Measurements from ENCODE around the gene LRRFIP1.
"Not testable (repeated sequence)": the region's sequence is repeated elsewhere in the genome, so short reads cannot be mapped to it uniquely, and the experiment has no call there.

Gene LRRFIP1

DNA sequence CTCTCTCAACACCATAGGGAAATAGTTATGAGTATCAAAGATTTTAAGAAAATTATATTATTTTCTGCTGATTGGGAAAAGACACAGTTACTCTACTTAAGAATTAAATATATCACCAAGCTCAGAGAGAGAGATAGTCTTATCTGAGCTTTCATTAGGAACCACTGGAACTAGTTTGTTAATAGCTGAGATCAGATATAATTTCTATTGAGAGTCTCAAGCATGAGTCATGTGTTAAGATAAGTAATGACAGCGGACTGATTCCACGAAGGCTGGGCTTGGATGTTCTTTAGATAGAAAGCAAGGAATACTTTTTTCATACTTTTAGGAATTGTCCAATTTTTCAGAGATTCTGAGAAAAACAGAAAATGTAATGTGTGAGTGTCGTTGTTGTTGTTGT lies 126.8 kb downstream of the LRRFIP1 start:
- no peak for DNase-seq

DNA sequence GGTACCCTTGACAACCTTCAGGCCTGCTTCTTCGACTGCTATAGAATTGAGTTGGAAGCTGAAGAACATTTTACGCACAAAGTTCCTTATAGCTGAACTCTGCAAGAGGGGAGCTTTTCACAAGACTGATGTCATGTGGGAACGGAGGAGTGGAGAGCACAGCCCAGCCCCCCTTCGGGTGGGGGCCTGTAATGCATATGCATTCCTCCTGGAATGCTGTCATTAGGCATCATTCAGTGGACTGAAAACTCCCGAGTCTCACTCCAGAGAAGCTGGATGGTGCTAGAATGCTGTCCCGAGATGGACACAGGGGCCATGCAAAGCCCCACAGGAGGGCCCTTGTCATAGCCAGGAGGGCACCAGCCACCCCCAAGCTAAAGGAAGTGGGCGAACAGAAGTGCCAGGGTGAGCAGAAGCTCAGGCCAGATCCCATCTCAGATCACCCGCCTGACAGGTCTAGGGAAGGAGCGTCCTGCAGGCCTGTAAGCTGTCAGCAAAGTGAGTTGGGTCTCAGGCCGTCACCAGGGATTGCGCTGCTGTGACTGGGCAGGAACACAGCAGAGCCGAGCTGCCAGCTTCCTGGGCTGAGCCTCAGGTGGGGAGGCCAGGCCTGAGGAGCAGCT lies 127.3 kb downstream of the LRRFIP1 start:
- no peak for DNase-seq

DNA sequence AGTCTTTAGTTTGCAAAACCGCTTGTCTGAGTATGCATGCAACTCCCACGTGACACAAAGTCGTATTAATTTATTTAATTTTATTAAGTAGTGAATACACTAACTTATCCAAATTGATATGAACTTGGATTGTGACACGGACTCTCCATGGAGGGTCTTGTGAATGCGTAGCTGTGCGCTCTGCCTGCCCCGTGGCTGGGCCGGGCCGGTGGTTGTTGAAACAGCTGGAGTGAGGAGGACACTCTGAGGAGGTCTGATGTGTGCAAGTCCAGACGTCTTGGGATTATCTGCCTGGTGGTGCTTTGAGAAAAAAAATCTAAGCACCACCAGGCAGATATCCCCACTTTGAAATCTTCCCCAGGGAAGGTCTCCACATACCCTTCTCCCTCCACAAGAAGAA lies 130.2 kb downstream of the LRRFIP1 start:
- no peak for DNase-seq

DNA sequence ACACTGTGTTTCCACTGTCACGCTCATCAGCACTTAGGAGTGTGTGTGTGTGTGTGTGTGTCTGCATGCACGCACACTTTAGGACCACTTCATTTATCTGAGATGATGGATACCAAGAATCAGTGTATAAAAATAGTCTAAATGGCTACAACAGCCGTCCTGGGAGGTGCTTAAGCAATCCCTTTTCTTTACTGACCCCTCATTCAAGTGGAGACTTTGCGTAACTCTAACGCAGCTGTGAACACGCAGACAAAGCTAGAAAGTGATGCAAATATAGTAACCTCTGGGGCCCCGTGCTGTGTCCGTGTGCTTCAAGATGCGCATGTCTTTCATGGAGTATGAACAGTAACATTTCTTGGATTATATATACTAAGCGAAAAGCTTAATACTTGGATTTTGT lies 130.8 kb downstream of the LRRFIP1 start:
- DNase-seq = no peak

DNA sequence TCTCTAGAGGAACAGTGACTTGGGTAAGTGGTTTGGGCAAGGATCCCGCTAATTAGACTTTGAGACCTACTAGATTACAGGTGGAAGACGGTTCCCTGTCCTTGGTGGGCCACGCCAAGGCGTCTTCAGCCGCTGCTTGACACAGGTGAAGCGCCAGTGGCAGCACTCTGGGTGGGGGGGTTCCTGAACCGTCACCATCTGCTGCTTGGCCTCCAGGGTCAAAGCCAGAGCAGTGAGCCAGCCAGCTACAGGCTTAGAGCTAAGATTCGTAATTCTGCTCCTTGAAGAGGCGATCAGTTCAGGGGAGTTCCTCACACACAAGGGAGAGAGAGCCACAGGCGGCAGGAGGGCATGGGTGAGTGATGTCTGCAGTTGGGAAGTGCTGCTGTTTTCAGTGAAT lies 131.8 kb downstream of the LRRFIP1 start:
- DNase-seq = no peak

DNA sequence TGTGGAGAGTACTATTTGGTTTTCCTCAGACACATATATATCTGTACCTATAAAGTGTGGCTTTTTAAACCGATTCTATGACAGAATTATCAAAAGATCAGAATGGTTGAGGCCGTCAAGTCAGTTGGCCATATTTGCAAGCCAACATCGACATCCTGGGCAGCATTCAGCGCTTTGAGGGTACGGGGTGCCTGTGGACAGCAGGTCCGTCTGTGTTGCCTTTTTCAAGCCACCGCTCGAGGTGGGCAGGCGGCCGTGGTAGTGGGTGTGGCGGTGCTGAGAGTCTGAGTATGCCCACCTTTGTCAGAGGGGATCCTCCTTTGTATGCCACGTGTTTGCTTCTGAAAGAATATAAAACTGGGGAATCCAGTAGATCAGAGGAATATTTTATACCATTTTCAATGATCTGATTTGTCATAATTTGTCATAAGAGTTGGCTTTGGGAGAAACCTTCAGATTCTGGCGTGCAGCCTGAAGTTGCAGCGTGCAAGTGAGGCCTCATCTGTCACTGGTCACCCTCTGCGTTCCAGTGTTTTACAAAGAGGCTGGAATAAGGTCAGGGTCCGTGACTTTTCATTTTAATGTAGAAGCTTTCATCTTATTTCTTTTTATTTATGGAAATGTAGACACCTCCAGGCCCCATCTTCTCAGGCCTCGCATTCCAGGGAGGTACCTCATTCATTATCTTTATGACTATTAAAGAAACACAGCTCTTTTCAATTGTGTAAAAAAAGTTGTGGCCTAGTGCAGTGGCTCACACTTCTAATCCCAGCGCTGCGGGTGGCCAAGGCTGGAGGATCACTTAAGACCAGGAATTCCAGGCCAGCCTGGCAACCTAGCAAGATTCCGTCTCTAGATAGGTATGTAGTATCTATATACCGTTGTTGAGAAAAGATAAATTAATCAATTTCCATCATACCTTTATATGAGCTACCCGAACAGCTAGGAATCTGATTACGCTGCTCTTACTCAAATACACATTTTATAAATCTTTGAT lies 133.4 kb downstream of the LRRFIP1 start:
- no peak for DNase-seq

DNA sequence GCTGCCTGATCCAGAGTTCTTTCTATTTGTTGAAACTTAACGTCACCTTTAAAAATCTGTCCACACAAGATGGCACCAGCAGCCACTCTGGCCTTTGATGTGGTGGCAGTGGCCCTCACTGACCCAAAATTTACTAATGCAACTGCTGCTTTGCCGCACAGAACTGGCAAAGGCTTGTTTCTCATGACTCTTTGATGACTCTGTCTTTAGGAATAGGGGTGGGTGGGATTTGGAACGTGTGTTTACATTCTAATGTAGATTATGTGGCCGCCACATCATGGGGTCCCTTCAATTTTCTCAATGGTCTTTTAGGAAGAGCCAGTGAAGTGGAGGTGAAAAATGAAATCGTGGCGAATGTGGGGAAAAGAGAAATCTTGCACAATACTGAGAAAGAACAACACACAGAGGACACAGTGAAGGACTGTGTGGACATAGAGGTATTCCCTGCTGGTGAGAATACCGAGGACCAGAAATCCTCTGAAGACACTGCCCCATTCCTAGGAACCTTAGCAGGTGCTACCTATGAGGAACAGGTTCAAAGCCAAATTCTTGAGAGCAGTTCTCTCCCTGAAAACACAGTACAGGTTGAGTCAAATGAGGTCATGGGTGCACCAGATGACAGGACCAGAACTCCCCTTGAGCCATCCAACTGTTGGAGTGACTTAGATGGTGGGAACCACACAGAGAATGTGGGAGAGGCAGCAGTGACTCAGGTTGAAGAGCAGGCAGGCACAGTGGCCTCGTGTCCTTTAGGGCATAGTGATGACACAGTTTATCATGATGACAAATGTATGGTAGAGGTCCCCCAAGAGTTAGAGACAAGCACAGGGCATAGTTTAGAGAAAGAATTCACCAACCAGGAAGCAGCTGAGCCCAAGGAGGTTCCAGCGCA lies 135.2 kb downstream of the LRRFIP1 start:
- DNase-seq = not testable (repeated sequence)

DNA sequence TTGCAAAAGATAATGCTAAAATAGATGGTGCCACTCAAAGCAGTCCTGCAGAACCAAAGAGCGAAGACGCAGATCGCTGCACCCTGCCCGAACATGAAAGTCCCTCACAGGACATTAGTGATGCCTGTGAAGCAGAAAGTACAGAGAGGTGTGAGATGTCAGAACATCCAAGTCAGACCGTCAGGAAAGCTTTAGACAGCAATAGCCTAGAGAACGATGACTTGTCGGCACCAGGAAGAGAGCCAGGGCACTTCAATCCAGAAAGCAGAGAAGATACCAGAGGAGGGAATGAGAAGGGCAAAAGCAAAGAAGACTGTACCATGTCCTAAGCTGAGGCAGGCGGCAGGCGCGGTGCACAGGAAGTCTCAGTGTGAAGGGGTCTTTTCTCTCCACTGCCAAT lies 136.4 kb downstream of the LRRFIP1 start:
- no peak for DNase-seq

DNA sequence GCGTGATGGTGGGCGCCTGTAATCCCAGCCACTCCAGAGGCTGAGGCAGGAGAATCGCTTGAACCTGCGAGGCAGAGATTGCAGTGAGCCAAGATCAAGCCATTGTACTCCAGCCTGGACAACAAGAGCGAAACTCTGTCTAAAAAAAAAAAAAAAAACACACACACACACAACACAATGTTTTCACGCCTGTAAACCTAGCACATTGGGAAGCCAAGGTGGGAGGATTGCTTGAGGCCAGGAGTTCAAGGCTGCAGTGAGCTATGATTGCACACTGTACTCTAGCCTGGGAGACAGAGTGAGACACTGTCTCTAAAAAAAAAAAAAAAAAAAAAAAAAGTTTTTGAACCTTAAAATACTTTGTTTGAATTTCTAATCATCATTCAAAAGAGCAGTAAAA lies 137.7 kb downstream of the LRRFIP1 start:
- DNase-seq = not testable (repeated sequence)

DNA sequence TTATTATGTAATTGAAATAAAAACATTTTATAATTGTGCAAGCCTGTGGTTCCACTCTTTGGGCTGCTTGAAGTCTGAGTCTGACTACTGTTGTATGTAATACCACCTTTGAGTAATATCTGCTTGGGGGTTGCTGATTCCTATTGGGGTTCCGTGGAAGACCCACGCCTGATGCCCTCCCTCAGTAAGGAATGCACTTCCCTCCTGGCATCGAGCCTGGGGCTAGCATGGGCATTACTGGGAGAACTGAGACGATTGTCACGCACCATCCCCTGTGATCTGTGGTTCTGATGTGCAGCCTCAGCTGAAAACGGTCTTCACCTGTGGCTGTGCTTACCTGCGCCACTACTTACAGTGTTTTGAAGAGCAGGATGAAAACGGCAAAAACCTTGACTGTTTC lies 138.5 kb downstream of the LRRFIP1 start:
- no peak for DNase-seq

DNA sequence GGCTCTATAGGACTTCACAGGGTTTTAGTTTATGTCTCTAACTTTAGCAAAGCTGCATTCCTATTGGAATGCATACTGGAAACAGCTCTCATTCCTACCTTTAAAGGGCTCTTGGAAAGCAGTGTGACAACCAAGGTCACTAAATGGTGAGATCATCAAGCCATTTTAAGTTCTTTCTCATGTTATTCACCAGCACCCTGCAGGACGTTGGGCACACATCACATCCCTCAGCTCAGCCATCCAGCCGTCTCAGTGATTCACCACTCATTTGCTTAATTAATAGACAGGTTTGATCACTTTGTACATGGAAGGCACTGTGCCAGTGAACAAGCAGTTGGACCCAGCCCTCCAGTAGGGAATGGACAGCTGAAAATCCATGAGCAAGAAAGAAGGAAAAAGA lies 139.0 kb downstream of the LRRFIP1 start:
- no peak for DNase-seq

DNA sequence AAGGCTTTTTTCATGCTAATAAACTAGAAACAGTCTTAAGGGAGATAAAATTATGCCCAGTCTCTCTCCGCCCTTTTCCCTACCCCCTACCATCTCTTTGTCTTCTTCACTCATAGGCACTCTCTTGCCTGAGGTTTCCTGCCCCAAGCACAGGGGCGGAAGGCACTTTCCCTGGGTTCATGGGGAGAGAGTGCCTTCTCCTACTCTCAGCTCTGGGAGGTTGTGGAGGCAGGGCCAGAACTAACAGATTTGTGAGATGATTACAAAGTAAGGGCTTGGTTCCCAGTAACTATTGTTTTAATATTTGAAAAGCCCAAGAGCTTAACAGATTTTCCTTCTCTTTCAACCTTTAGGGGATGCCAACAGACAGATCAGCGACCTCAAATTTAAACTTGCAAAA lies 145.1 kb downstream of the LRRFIP1 start:
- DNase-seq = no peak

DNA sequence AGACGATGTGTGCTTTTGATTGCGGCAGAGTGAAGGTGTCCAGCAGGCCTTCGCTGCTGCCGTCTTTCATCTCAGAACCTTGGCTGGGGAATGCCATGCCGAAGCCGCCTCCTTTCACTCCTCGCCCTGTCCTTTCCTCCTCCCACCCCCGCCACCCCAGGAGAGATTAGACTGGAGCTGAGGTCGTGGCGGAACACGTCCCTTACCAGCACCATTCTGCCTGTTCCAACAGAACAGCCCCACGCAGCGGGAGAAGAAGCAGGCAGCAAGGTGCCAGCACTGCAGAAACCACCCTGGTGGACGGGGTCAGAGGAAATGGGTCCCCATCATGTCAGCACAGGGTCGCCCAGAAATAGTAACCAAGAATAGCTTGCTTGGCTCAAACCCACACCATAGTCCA lies 146.4 kb downstream of the LRRFIP1 start:
- no peak for DNase-seq

DNA sequence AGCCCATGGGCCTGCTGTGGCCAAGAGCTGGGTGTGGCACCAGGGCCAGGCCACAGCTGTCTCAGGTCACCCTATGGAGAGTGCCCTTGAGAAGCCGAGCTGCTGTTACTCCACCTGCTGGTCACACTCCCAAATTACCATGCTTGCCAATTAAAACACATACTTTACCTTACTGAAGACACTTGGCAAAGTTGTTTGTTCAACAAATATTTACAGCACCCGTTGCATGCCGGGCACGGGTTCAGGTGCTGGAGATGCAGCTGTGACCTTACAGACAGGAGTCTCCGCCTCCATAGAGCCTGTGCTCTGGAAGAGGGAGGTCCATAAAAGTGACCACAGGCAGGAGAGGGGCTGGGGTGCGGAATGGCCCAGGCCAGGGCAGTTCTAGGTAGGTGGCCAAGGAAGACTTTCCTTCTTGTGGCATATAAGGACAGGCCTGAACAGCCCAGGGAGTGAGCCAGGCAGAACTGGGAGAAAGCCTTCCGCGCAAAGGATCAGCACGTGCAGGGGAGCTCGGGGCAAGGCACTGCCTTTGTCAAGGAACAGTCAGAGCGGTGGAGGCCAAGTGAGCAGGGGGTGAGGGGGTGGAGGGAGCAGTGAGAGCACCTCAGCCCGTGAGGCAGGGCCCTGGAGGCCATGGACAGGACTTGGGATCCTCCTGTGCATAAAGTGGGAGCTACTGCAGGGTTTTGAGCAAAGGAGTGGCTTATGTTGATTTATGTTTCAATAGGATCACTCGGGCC lies 147.6 kb downstream of the LRRFIP1 start:
- DNase-seq = peak in 1 of 4 experiments; percentile 7

DNA sequence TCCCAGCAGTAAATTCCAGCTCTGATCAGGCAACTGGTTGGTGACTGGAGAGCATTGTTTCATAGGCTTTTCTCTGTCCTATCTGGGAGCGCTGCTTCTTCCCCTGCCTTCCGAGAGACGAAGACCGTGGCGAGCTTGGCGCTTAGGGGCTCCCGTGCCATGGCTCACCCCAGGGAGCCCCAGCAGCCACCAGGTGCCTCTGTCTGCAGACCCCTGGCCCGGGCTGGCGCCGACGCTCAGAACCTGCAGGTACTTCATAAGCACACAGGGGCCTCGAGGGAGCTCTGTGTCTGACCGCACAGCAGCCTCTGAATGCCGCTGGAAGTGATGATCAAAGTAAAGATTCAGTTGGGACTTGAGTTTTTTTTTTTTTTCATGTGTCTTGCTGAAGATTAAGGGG lies 152.1 kb downstream of the LRRFIP1 start:
- DNase-seq = no peak

DNA sequence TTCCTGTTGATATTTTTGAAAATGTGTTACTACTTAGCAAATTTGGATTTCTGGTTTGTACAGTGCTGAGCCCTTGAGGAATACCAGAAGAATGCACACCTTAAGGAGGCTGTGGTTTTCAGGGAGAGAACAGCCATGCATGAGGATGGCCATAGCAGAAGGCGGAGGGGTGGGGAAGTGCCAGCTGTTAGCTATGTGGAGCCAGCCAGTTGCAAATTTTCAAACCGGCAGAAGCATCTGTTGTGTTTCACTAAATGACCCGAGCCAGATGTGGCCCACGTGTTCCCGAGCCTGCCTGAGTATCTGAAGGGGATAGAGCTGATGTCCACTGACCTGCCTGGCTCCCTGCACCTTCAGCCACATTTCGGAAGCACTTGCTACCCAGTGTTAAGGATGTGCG lies 154.8 kb downstream of the LRRFIP1 start:
- DNase-seq = no peak

DNA sequence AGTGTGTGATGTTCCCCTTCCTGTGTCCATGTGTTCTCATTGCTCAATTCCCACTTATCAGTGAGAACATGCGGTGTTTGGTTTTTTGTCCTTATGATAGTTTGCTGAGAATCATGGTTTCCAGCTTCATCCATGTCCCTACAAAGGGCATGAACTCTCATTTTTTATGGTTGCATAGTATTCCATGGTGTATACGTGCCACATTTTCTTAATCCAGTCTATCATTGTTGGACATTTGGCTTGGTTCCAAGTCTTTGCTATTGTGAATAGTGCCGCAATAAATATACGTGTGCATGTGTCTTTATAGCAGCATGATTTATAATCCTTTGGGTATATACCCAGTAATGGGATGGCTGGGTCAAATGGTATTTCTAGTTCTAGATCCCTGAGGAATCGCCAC lies 156.3 kb downstream of the LRRFIP1 start:
- DNase-seq = not testable (repeated sequence)

DNA sequence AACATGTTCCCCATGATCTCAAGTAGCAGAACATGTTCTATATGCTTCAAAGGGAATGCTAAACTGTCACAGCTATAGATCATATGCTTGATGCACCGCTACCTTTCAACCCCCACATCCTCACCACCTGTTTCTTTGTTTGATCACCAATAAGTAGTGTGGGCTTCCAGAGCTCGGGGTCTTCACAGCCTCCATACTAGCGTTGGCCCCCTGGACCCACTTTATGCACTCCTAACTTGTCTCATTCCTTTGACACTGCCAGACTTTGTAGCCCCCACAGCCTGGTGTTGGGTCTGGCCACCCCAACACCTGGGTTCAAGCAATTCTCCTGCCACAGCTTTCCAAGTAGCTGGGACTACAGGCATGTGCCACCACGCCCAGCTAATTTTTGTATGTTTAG lies 159.5 kb downstream of the LRRFIP1 start:
- no peak for DNase-seq

DNA sequence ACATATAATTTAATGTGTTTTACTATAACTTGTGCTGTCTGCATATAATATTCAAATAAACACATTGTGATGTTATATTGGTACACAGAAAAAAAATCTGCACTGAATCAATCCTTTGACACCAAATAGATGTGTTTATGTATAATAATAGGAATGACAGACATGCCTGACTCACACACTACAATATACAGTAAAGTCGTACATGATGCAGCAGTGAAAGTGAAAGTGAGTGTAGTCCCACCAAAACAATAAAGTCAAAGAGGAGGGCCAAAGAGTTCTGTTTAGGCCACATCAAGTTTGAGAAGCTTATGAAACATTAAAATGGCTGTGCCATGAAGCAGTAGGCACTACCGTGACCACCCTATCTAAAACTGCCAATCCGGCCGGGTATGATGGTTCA lies 163.0 kb downstream of the LRRFIP1 start:
- no peak for DNase-seq

DNA sequence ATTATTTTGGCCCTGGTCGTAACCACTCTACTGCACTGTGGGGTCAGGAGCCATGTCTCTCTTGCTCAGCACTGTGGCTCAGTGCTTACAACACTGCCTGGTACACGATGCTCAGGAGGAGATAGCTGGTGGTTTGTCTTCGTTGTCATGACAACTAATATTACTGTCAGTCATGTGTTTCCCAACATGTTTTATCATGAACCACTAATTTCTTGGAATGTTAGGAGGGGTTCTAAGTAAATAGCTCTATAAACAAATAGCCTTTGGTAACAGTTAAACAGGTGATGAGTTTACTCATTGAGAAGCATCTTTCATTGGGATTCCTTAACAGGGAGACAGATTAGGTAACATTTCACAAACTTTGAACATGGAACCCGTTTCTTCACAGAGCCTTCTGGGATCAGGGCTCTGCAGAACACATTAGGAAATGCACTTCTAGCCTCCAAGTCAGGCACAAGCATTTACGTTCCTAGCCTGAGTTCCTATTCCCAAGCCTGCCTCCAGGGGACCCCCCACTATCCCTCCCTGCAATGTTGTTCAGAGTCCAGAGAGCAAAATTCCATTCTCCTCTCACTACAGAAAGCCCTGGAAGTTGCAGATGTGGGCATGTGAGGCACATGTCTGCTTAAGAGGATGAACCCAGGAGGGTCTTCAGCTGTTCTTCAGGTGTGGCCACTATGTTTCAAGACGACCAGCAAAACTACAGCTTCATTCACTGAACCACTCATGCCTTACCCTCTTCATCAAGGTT lies 164.8 kb downstream of the LRRFIP1 start:
- no peak for DNase-seq

DNA sequence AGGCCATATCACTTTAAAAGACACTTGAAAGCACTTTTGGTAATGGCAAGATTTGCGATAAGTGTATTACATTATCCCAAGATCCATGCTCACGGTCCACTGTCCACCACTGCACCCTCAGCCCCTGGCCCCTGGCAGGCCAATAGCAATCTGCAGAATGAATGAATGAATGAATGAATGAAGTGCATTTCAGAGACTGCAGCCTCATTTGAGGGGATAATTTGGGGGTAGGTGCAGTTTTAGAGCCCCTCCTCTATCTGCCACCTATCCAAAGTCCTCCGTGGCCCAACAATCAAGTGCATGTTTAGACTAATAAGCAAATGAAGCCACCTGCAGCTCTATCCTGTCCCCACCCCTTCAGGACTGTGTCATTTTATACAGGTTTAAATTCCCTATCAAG lies 169.9 kb downstream of the LRRFIP1 start:
- DNase-seq = no peak

All from activated CD4-positive, CD25-positive, alpha-beta regulatory T cell (primary cell).